ENCODE measurements around the gene CLN5.
"Not testable (repeated sequence)": the region's sequence is repeated elsewhere in the genome, so short reads cannot be mapped to it uniquely, and the experiment has no call there.

CLN5 gene

GRCh38 chr13:76991796-76992547 lies at the start of gene CLN5:
TSS of gene CLN5 (plus strand) at chr13:76992081. CDS start at chr13:76992099, 18 bp downstream.
- peak; percentile 87 to 90 for ATAC-seq

DNA sequence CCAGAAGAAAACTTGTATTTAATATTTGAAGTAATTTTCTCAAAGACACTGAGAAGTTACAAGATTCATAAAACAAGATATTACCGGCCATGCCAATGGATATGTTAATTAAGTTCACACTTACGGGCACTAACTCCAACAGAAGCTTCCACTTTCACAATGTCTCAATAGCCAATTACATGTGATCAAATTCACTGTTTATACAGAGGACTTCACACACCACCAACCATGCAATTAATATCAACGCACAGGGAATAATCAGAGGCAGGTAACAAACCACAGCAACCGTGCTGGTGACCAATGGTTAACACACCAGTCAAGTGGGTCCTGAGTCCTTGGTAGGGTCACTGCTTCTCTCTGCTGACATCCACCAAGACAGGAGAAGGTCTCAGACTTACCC lies 49.5 kb upstream of the CLN5 start:
- ATAC-seq: no peak

DNA sequence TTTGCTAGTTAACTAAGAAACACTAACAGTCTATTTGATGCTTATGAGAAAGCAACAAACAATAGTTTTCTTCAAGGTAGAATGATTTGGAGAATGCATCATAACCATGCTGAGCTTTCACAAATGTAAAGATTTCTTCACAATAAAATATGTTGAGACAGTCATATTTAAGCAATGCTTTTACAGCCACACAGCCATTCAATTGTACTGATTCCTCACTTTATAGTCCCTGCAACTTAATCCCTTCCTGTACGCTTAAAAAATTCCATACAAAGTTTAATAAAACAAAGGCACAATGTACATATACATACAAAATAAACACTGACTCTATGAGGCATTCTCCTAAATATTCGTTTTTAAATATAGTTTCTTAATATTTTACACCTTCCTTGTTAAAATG lies 48.2 kb upstream of the CLN5 start:
- no peak for ATAC-seq

- ATAC-seq: no peak
These were observed 47.4 kb upstream of the CLN5 start for GRCh38 chr13:76944456-76944855.

DNA sequence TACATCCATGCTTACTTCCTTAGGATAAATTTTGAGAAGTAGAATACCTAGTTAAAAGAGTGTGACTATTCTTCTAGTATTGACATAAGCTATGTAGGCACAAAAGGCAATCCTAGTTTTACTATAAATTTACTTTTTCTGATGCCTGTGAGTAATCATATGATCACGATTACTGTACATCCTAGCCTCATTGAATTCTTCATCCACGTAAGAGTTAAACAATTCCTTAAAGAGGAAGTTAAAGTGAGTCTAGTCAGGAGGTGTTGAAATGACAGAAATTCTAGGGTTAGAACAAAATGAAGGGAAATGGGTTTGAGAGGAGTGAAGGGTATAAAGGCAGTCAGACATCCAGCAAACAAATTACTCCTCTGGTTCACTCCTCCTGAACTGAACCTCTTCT lies 43.7 kb upstream of the CLN5 start, which contains the start of gene ACOD1:
TSS of gene ACOD1 (plus strand) at position 363 of the 400 bp plus-strand sequence. CDS start 48 bp downstream, outside the sequence.
- ATAC-seq: no peak

DNA sequence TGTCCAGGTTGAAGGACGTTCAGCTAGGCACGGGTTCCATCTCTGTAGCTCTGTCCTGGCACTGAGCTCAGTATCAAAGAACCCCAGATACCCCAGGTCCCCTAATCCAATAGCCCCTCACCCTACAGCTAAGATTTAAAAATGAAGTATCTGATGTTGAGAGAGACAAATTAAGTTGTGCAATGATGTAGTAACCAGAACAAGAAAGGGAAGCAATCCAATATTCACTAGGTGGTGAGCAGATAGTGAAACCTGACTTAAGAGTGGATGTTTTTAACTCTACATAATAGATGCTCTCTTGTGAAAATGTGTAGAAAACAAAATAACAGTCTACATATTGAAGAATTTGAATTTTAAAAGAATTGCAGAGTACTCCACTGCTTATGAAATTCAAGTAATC lies 41.8 kb upstream of the CLN5 start:
- no peak for ATAC-seq

DNA sequence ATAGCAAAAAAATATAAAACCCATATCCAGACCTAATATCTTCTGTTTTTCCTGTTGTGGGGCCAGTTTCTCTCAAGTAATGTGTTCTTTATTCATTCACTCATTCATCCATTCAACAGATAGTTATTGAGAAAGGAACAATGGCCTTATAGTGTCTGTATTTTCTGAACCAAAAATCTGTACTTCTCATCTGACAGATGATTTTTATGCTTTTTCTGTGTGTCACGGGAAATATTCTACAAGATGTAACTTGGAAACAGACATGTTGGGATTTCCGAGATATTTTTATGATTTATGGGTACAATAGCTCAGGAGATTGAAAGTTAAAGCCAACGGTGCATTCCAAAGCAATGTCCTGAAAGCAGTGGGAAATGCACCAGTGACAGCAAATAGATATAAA lies 37.9 kb upstream of the CLN5 start:
- ATAC-seq: no peak

- no peak for ATAC-seq
These were observed 37.3 kb upstream of the CLN5 start for GRCh38 chr13:76954538-76954937.

GRCh38 chr13:76955193-76955592 lies 36.7 kb upstream of the CLN5 start:
- no peak for ATAC-seq

DNA sequence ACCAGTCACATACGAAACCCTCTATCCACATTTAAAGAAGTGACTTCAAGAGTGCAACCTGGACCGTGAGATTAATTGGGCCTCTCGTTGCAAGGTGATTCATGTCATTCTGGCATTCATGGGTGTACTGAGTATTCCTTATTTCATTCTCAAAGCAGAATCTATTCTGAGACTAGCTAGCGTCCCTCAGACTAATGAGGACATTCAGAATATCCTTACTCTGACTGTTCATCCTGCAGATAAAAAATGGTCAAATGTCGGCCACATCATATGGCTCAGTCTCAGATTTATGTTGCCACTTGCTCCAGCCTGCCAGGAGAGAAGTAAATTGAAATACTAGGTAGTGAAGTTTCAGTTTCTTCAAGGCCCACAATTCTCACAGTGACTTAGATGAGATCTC lies 36.2 kb upstream of the CLN5 start:
- ATAC-seq: no peak

DNA sequence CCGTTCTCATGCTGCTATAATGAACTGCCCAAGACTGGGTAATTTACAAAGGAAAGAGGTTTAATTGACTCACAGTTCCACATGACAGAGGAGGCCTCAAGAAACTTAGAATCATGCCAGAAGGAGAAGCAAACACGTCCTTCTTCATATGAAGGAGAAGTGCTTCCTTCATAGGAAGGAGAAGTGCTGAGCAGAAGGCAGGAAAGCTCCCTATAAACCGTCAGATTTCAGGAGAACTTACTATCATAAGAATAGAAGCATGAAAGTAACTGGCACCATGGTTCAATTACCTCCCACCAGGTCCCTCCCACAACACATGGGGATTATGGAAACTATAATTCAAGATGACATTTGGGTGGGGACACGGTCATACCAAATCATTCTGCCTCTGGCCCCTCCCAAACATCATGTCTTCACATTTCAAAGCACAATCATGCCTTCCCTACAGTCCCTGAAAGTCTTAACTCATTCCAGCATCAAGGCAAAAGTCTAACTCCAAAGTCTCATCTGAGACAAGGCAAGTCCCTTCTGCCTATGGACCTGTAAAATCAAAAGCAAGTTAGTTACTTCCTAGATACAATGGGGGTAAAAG lies 32.9 kb upstream of the CLN5 start:
- ATAC-seq: no peak

DNA sequence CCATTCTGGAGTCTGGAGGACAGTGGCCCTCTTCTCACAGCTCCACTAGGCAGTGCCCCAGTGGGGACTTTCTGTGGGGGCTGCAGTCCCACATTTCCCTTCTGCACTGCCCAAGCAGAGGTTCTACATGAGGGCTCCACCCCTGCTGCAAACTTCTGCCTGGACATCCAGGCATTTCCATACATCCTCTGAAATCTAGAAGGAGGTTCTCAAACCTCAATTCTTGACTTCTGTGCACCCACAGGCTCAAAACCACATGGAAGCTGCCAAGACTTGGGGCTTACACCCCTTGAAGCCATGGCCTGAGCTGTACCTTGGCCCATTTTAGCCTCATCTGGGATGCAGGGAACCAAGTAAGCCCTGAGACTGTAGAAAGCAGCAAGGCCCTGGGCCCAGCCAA lies 32.1 kb upstream of the CLN5 start:
- ATAC-seq: not testable (repeated sequence)

DNA sequence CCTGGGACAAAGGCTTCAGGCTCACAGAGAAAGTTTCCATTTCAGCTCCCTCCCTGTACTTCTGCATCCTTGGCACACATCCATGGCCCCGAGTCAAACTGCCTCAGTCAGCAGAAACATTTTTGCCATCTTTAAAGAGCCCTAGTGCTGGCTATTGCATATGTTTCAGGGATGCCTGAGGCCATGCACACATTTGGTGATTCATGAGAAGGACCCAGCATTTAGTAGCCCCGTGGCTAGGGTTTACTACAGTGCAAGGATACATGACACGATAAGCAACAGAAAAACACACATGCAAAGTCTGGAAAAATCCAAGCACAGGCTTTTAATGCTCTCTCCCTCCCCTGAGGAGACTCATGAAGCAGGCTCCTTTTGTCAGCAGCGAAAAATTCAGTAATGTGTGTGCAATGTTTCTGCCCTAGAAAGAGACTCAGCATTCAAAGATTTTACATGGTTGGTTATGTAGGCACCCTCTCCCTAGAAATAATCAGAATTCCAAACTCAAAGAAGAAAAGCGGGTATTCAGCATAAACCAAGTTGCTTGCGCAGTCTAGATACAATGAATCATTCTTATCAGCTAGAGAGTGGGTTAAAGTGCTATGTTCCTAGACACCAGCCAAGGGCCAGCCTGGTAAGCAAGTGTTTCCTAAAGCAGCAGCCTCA lies 26.0 kb upstream of the CLN5 start:
- ATAC-seq: no peak

- no peak for ATAC-seq
These were observed 24.9 kb upstream of the CLN5 start for GRCh38 chr13:76967031-76967430.

DNA sequence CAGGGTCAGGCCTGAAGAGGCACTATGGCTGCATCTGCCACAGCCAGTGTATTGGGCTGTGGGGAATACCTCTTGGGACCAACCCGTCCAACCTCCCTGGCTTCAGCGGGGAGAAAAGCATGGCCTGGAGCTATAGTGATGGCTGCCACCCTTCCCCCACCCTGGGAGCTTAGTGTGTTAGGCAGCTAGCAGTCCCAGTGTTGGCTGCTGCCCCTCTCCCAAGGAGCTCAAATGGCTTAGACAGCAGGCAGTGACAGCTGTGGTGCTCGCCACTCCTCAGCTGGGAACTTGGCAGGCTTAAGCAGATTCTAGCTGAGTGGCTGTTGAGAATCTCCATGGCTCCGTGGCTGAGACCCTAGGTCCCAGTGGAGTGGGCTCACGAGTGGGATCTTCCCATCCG lies 23.8 kb upstream of the CLN5 start:
- ATAC-seq: no peak

- no peak for ATAC-seq
These were observed 22.2 kb upstream of the CLN5 start for GRCh38 chr13:76969488-76970365.

DNA sequence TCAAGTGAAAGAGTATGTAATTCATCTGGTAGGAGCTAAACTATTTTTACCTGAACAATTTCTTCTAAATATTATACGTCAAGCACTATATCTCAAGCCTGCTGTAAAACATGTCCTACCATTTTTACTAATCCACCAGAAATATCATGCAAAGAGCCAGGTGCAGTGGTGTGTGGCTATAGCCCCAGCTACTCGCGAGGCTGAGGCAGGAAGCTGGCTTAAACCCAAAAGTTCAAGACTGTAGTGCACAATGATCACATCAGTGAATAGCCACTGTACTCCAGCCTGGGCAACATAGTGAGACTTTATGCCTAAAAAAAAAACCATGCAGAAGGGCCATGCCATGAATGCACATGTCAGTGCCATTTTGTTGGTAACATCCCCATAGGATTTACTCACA lies 20.7 kb upstream of the CLN5 start:
- no peak for ATAC-seq

- ATAC-seq: no peak
These were observed 19.7 kb upstream of the CLN5 start for GRCh38 chr13:76971851-76972829.

- no peak for ATAC-seq
These were observed 17.8 kb upstream of the CLN5 start for GRCh38 chr13:76973920-76974617.

- no peak for ATAC-seq
These were observed 17.3 kb upstream of the CLN5 start for GRCh38 chr13:76974618-76974975.

- no peak for ATAC-seq
These were observed 16.0 kb upstream of the CLN5 start for GRCh38 chr13:76975863-76976262.
